Neural cell (in vitro differentiated cells): ENCODE measurements around the gene GJD2. TPM values are rescaled to one million over a fixed set of nuclear protein-coding genes. Genes with fewer than 3 reads are reported as not detected.

Source experiments
- H2AFZ ChIP-seq: fragments of 200-600, 300-800 bp; sonication (generic), shearing (Covaris generic); 2 replicates; pipeline ENCODE4 v1.6.0; 2014; ENCODE audit warnings: low read depth, mild to moderate bottlenecking, antibody characterized with exemption, low read length, moderate library complexity
- H3F3A ChIP-seq: fragments of 200-600 bp; shearing (Covaris generic); 2 replicates; pipeline ENCODE4 v1.6.1; 2016; ENCODE audit warnings: mild to moderate bottlenecking, moderate library complexity, mixed read lengths, antibody characterized with exemption, low read length; ENCODE audit not compliant: insufficient read depth, poor library complexity, severe bottlenecking
- H3K27ac ChIP-seq: fragments of 200-600, 300-800 bp; sonication (generic), shearing (Covaris generic); 2 replicates; pipeline ENCODE4 v1.5.1; 2014; ENCODE audit warnings: mild to moderate bottlenecking, low read length, moderate library complexity
- H3K27me3 ChIP-seq: fragments of 300-800, 200-600 bp; sonication (generic), shearing (Covaris generic); 2 replicates; pipeline ENCODE4 v1.6.0; 2014; ENCODE audit warnings: mild to moderate bottlenecking, low read depth, low read length, moderate library complexity; ENCODE audit not compliant: insufficient read depth
- H3K36me3 ChIP-seq: fragments of 300-800, 200-600 bp; sonication (generic), shearing (Covaris generic); 2 replicates; pipeline ENCODE4 v1.5.1; 2014; ENCODE audit warnings: mild to moderate bottlenecking, antibody characterized with exemption, low read length, moderate library complexity; ENCODE audit not compliant: insufficient read depth
- H3K4me2 ChIP-seq: fragments of 300-800, 200-600 bp; sonication (generic), shearing (Covaris generic); 2 replicates; pipeline ENCODE4 v1.6.0; 2014; ENCODE audit warnings: mild to moderate bottlenecking, low read length
- H3K4me3 ChIP-seq: fragments of 300-800, 200-600 bp; sonication (generic), shearing (Covaris generic); 2 replicates; pipeline ENCODE4 v1.5.1; 2014; ENCODE audit warnings: mild to moderate bottlenecking, low read length, moderate library complexity
- H3K79me2 ChIP-seq: fragments of 200-600 bp; shearing (Covaris generic); replicated peaks from 2 replicates; pipeline ENCODE4 v1.6.0; 2014; ENCODE audit warnings: mild to moderate bottlenecking, low read length, moderate library complexity; ENCODE audit not compliant: insufficient read depth
- H3K9ac ChIP-seq: fragments of 300-800, 200-600 bp; sonication (generic), shearing (Covaris generic); 2 replicates; pipeline ENCODE4 v1.6.1; 2016; ENCODE audit warnings: mild to moderate bottlenecking, low read length, mixed read lengths
- H3K9me2 ChIP-seq: fragments of 200-600 bp; shearing (Covaris generic); 2 replicates; pipeline ENCODE4 v1.6.1; 2016; ENCODE audit warnings: mild to moderate bottlenecking, low read length, mixed read lengths; ENCODE audit not compliant: insufficient read depth
- H3K9me3 ChIP-seq: fragments of 200-600, 300-800 bp; sonication (generic), shearing (Covaris generic); 2 replicates; pipeline ENCODE4 v1.6.1; 2016; ENCODE audit warnings: mild to moderate bottlenecking, mixed run types, low read length, moderate library complexity, mixed read lengths
- H4K20me1 ChIP-seq: fragments of 200-600 bp; shearing (Covaris generic); 2 replicates; pipeline ENCODE4 v1.6.1; 2016; ENCODE audit warnings: mild to moderate bottlenecking, mixed run types; ENCODE audit not compliant: insufficient read depth
- CTCF ChIP-seq: fragments of 450-650 bp; IDR thresholded peaks from 2 replicates; pipeline ENCODE4 v1.5.1; 2014; ENCODE audit warnings: antibody characterized with exemption, mild to moderate bottlenecking, moderate library complexity; ENCODE audit not compliant: poor library complexity, severe bottlenecking
- EP300 ChIP-seq: fragments of 450-650 bp; conservative IDR thresholded peaks from 2 replicates; pipeline ENCODE4 v1.6.1; 2014; ENCODE audit warnings: antibody characterized with exemption, mild to moderate bottlenecking, moderate library complexity; ENCODE audit not compliant: poor library complexity, severe bottlenecking
- EZH2 ChIP-seq: fragments of 200-600, 300-800 bp; shearing (Covaris generic), sonication (generic); IDR thresholded peaks from 2 replicates; pipeline ENCODE4 v1.6.1; 2014; ENCODE audit warnings: antibody characterized with exemption, low read length, borderline replicate concordance, mild to moderate bottlenecking; ENCODE audit not compliant: insufficient read depth, poor library complexity, severe bottlenecking
- MXI1 ChIP-seq: fragments of 450-650 bp; conservative IDR thresholded peaks from 2 replicates; pipeline ENCODE4 v1.6.1; 2014; ENCODE audit warnings: antibody characterized with exemption, mild to moderate bottlenecking; ENCODE audit not compliant: poor library complexity, severe bottlenecking
- POLR2AphosphoS5 ChIP-seq: IDR thresholded peaks from 2 replicates; pipeline ENCODE4 v1.6.1; 2012
- RAD21 ChIP-seq: fragments of 450-650 bp; conservative IDR thresholded peaks from 2 replicates; pipeline ENCODE4 v1.6.1; 2014; ENCODE audit warnings: antibody characterized with exemption, mild to moderate bottlenecking, moderate library complexity
- REST ChIP-seq: IDR thresholded peaks from 2 replicates; pipeline ENCODE4 v1.6.1; 2012; ENCODE audit warnings: borderline replicate concordance
- SMC3 ChIP-seq: fragments of 450-650 bp; conservative IDR thresholded peaks from 2 replicates; pipeline ENCODE4 v1.6.1; 2014; ENCODE audit warnings: antibody characterized with exemption, mild to moderate bottlenecking, moderate library complexity; ENCODE audit not compliant: poor library complexity
- TAF1 ChIP-seq: IDR thresholded peaks from 2 replicates; pipeline ENCODE4 v1.6.1; 2012; ENCODE audit warnings: low read depth
- polyA plus RNA-seq: library from polyadenylated mRNA; depleted of rRNA; stranded (reverse); fragments of >200 nt; gene quantifications from 2 replicates; pipeline ENCODE4 v1.2.3, GENCODE V29; 2014

The GJD2 gene
- polyA plus RNA-seq, 1 donor from 2014 or later: 4.6 TPM

- Histone ChIP-seq H3K36me3 (no peaks in the 10 kb centered on the region), H3K9me3 (no peaks in the 10 kb centered on the region), H3K79me2 (no peaks in the 10 kb centered on the region), H3K4me3 (no peak overlapping the region), H3K4me2 (no peak overlapping the region), H3K27me3 (peaks cover 49% of the 10 kb centered on the region), H3K9me2 (no peaks in the 10 kb centered on the region), H3K27ac (no peak overlapping the region), H3F3A (no peaks in the 10 kb centered on the region), H4K20me1 (no peaks in the 10 kb centered on the region), H2AFZ (no peak overlapping the region), H3K9ac (no peak overlapping the region)
- TF ChIP-seq REST (no peak), SMC3 (no peak), POLR2AphosphoS5 (no peak), EP300 (no peak), RAD21 (no peak), CTCF (no peak), TAF1 (no peak), EZH2 (no peak), MXI1 (no peak)
Measured at GRCh38 chr15:34757262-34757661, 2.5 kb upstream of the GJD2 start.

DNA sequence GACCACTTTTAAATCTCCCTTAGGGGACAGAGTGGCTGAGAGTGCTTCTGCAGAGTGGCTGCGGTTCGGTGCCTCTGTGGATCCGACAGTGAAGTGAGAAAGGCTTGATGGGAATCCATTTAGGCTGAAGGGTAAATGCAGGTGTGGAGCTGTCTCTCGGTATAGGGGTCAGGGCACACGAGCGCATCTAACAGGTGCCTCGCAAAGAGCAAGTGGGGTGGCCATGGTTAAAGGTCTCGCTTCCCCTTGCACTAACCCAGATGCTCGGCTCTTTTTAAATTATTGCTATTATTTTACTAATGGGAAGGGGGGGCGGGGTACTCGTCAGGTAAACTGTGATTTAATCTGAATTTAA, 598 bp upstream of the GJD2 start:
- Histone ChIP-seq H3K27ac (no peak overlapping the region), H3K36me3 (no peaks in the 10 kb centered on the region), H3K9me2 (no peaks in the 10 kb centered on the region), H3F3A (no peaks in the 10 kb centered on the region), H2AFZ (peak overlapping the region; percentile 67), H3K4me2 (peak overlapping the region; percentile 31), H4K20me1 (no peaks in the 10 kb centered on the region), H3K4me3 (peak overlapping the region; percentile 84), H3K27me3 (peaks cover 51% of the 10 kb centered on the region), H3K79me2 (no peaks in the 10 kb centered on the region), H3K9me3 (no peaks in the 10 kb centered on the region), H3K9ac (peak overlapping the region; percentile 73)
- TF ChIP-seq POLR2AphosphoS5 (no peak), SMC3 (no peak), RAD21 (no peak), EZH2 (no peak), REST (no peak), TAF1 (no peak), MXI1 (no peak), EP300 (no peak), CTCF (no peak)
